DOHH2 (cell line): Measurements from ENCODE around the gene ARL6IP6.

Experiments
- H3F3A ChIP-seq: fragments of 200-600 bp; sonication (generic), shearing (Covaris generic); 2 replicates; pipeline ENCODE4 v1.6.0; 2016; ENCODE audit warnings: antibody characterized with exemption, mild to moderate bottlenecking; ENCODE audit not compliant: control insufficient read depth, insufficient read depth
- H3K27ac ChIP-seq: fragments of 200-600 bp; sonication (generic); 2 replicates; pipeline ENCODE4 v1.5.1; 2014; ENCODE audit warnings: low read depth, mild to moderate bottlenecking, low read length, moderate library complexity
- H3K27me3 ChIP-seq: fragments of 200-600 bp; sonication (generic); 2 replicates; pipeline ENCODE4 v1.6.1; 2014; ENCODE audit warnings: mild to moderate bottlenecking, low read length, mixed read lengths; ENCODE audit not compliant: control insufficient read depth
- H3K36me3 ChIP-seq: fragments of 200-600 bp; sonication (generic); 2 replicates; pipeline ENCODE4 v1.6.1; 2014; ENCODE audit warnings: mild to moderate bottlenecking, low read length, moderate library complexity, mixed read lengths; ENCODE audit not compliant: control insufficient read depth
- H3K4me1 ChIP-seq: fragments of 200-600 bp; sonication (generic); 2 replicates; pipeline ENCODE4 v1.6.1; 2014; ENCODE audit warnings: mild to moderate bottlenecking, low read length, mixed read lengths; ENCODE audit not compliant: control insufficient read depth
- H3K4me2 ChIP-seq: fragments of 200-600 bp; sonication (generic); 2 replicates; pipeline ENCODE4 v1.6.0; 2014; ENCODE audit warnings: mild to moderate bottlenecking, low read length, moderate library complexity
- H3K4me3 ChIP-seq: fragments of 200-600 bp; sonication (generic); 2 replicates; pipeline ENCODE4 v1.5.1; 2014; ENCODE audit warnings: mild to moderate bottlenecking, low read length, mixed read lengths
- H3K79me2 ChIP-seq: fragments of 200-600 bp; sonication (generic); 2 replicates; pipeline ENCODE4 v1.6.1; 2014; ENCODE audit warnings: mild to moderate bottlenecking, low read length, mixed read lengths; ENCODE audit not compliant: control insufficient read depth
- H3K9me2 ChIP-seq: fragments of 200-600 bp; sonication (generic); replicated peaks from 2 replicates; pipeline ENCODE4 v1.6.1; 2014; ENCODE audit warnings: mild to moderate bottlenecking, low read length, mixed read lengths; ENCODE audit not compliant: control insufficient read depth
- H3K9me3 ChIP-seq: fragments of 200-600 bp; sonication (generic); 2 replicates; pipeline ENCODE4 v1.6.1; 2014; ENCODE audit warnings: antibody characterized with exemption, low read length, mixed read lengths; ENCODE audit not compliant: control insufficient read depth, insufficient read depth
- H4K20me1 ChIP-seq: fragments of 200-600 bp; sonication (generic); 2 replicates; pipeline ENCODE4 v1.6.0; 2014; ENCODE audit warnings: low read depth, mild to moderate bottlenecking, antibody characterized with exemption, low read length, moderate library complexity; ENCODE audit not compliant: control insufficient read depth, insufficient read depth
- CTCF ChIP-seq: fragments of 200-600 bp; sonication (generic); IDR thresholded peaks from one replicate; pipeline ENCODE4 v1.5.1; 2014; ENCODE audit warnings: antibody characterized with exemption, mild to moderate bottlenecking, low read depth, low read length; ENCODE audit not compliant: poor library complexity, severe bottlenecking
- EZH2phosphoT487 ChIP-seq: fragments of 200-600 bp; sonication (generic); IDR thresholded peaks from 2 replicates; pipeline ENCODE4 v1.6.1; 2017; ENCODE audit warnings: borderline replicate concordance, mild to moderate bottlenecking, antibody characterized with exemption, low read length, moderate library complexity, mixed read lengths

ARL6IP6 gene

DNA sequence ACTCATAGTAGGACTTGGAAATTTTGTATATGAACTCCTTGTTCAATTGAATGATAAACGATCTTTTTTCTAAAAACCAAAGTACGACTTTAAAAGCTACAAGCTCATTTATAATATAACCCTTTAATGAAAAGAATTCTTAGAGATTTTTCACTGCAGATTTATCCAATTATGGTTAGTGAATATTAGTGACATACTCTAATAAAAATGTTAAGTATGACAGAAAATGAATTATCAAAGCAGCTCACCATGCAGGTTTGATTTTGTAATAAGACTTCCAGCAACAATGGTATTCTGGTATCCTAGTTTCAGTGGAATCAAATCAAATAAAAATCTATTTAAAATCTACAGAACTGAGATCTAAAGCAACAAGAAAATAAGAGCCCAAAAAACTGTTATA is 39.6 kb upstream of the ARL6IP6 start:
- no peaks in the 10 kb centered on the region for H3K9me3 ChIP-seq
- H3K4me1 ChIP-seq = no peaks in the 10 kb centered on the region
- peaks cover 100% of the 10 kb centered on the region for H3K36me3 ChIP-seq
- no peaks in the 10 kb centered on the region for H3K9me2 ChIP-seq
- no peaks in the 10 kb centered on the region; the same call in 1 of the 2 replicates for H4K20me1 ChIP-seq
- H3K27ac ChIP-seq = no peak overlapping the region
- peaks cover 18% of the 10 kb centered on the region for H3K79me2 ChIP-seq
- TF ChIP-seq CTCF (no peak), EZH2phosphoT487 (no peak)
- H3K4me3 ChIP-seq = no peak overlapping the region
- no peaks in the 10 kb centered on the region for H3K27me3 ChIP-seq
- 0 out of 2 replicates have a peak, but pooled peaks cover 3% of the 10 kb centered on the region for H3F3A ChIP-seq
- H3K4me2 ChIP-seq = no peak overlapping the region

DNA sequence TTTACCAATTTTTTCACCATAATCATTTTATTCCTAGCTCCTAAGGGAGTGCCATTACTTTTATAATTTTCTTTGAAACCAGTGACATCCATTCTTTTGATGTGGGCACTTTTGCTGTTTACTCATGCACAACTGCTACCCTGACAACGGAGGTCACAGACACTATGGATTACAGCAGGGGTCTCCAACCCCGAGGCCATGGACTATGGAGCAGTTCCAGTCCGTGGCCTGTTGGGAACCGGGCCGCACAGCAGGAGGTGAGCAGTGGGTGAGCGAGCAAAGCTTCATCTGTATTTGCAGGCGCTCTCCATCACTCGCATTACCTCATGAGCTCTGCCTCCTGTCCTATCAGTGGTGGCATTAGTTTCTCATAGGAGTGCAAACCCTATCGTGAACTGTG is 35.8 kb upstream of the ARL6IP6 start:
- Histone ChIP-seq H3K4me2 (no peak overlapping the region), H3K9me2 (no peaks in the 10 kb centered on the region), H3K4me3 (no peak overlapping the region), H3F3A (no peaks in the 10 kb centered on the region), H4K20me1 (no peaks in the 10 kb centered on the region), H3K27ac (no peak overlapping the region), H3K36me3 (peaks cover 89% of the 10 kb centered on the region), H3K4me1 (no peaks in the 10 kb centered on the region), H3K9me3 (no peaks in the 10 kb centered on the region), H3K27me3 (no peaks in the 10 kb centered on the region), H3K79me2 (peaks cover 54% of the 10 kb centered on the region)
- no peak for TF ChIP-seq EZH2phosphoT487
- no peak for TF ChIP-seq CTCF

- no peak overlapping the region for H3K4me3 ChIP-seq
- H3K27ac ChIP-seq = no peak overlapping the region
- H3F3A ChIP-seq = no peaks in the 10 kb centered on the region
- no peaks in the 10 kb centered on the region for H4K20me1 ChIP-seq
- H3K79me2 ChIP-seq = peaks cover 59% of the 10 kb centered on the region
- H3K9me2 ChIP-seq = no peaks in the 10 kb centered on the region
- TF ChIP-seq CTCF = no peak
- TF ChIP-seq EZH2phosphoT487 = no peak
- H3K27me3 ChIP-seq = no peaks in the 10 kb centered on the region
- no peak overlapping the region for H3K4me2 ChIP-seq
- H3K9me3 ChIP-seq = no peaks in the 10 kb centered on the region
- H3K36me3 ChIP-seq = peaks cover 87% of the 10 kb centered on the region
- no peaks in the 10 kb centered on the region for H3K4me1 ChIP-seq
Observed at GRCh38 chr2:152683400-152683799, 35.0 kb upstream of the ARL6IP6 start.
